ENCODE measurements around the gene NGLY1.

GRCh38 chr3:25677121-25677520, 106.1 kb downstream of the NGLY1 start:
- TF ChIP-seq CTCF (conservative IDR thresholded peaks at IDR 0.05) = no peak
- no peak for TF ChIP-seq EZH2 (IDR thresholded peaks at IDR 0.05; ENCODE audit: low read depth)
